ENCODE results near the gene ANKLE2.

The ANKLE2 gene

DNA sequence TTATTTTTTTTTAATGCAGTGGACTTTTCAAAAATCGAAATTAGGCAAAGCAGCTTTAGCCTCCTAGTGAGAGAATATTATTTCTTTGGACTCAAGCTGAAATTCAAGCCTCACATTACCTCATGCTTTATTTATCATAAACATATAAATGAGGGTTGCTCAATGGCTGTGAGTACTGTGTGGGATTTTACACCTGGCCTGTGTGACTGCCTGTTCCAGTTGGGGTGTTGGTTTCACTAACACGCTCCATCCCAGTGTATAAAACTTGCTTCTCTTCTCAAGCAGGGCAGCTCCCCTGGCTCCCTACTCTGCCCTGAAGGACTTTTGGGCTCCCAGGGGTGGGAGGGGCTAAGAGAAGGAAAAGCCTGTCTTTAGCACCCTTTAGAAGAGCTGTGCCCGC is 15.0 kb downstream of the ANKLE2 start:
- Histone ChIP-seq H3K4me3 (ENCODE audit: low read depth, low read length) (no peak overlapping the region), H3K27ac (no peak overlapping the region), H3K27me3 (ENCODE audit: insufficient read depth, low read depth, severe bottlenecking) (no peaks in the 10 kb centered on the region), H3K9me3 (ENCODE audit: severe bottlenecking) (no peaks in the 10 kb centered on the region), H3K36me3 (peaks cover 84% of the 10 kb centered on the region)
- DNase-seq = no peak
- TF ChIP-seq, protein P1, sequence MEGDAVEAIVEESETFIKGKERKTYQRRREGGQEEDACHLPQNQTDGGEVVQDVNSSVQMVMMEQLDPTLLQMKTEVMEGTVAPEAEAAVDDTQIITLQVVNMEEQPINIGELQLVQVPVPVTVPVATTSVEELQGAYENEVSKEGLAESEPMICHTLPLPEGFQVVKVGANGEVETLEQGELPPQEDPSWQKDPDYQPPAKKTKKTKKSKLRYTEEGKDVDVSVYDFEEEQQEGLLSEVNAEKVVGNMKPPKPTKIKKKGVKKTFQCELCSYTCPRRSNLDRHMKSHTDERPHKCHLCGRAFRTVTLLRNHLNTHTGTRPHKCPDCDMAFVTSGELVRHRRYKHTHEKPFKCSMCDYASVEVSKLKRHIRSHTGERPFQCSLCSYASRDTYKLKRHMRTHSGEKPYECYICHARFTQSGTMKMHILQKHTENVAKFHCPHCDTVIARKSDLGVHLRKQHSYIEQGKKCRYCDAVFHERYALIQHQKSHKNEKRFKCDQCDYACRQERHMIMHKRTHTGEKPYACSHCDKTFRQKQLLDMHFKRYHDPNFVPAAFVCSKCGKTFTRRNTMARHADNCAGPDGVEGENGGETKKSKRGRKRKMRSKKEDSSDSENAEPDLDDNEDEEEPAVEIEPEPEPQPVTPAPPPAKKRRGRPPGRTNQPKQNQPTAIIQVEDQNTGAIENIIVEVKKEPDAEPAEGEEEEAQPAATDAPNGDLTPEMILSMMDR (IDR thresholded peaks at IDR 0.05; ENCODE audit: low read depth, low read length) = no peak

DNA sequence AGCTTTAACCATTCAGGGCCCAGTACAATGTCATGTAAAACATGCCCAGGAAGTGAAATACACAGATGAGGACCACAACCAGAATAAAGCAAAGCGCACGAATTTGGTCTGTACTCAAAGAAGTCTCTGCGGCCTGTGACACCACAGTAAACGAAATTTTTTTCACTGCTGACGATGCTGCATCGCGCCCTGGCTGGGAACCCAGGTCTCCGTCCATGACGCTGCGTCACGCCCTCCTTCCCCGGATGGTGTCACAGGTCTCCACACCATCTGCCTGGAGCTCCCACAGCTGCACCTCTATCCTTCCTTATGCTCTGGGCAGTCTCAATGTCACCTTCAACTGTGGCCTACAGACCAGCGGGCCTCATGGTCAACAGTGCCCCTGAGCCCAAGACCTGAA is 17.8 kb downstream of the ANKLE2 start:
- no peak for DNase-seq

DNA sequence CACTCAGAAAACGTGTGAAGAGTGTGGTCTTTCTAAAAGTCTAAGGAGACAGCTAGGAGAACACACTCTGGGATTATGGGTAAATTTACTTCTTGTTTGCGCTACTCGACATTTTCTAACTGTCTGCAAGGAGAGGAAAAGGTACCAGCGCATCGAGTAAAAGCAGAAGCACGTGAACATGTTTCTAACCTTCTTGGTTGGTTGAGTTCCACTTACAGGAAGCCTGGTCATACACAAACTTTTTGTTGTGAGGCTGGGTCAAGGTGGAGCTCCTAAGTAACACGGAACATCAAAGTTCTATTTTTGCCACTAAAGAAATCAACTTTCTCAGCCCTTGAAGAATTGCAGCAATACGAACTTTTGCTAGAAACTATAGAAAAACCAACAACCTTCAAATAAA is 20.0 kb downstream of the ANKLE2 start:
- Histone ChIP-seq H3K27ac (no peak overlapping the region), H3K4me3 (ENCODE audit: low read depth, low read length) (no peak overlapping the region), H3K9me3 (ENCODE audit: severe bottlenecking) (no peaks in the 10 kb centered on the region), H3K36me3 (peaks cover 85% of the 10 kb centered on the region), H3K27me3 (ENCODE audit: insufficient read depth, low read depth, severe bottlenecking) (no peaks in the 10 kb centered on the region)
- TF ChIP-seq, protein P1 (IDR thresholded peaks at IDR 0.05; ENCODE audit: low read depth, low read length) = no peak
- DNase-seq = no peak

More for the DNA sequence above, 17.8 kb downstream of the ANKLE2 start:
- H3K9me3 ChIP-seq (ENCODE audit: severe bottlenecking) = no peaks in the 10 kb centered on the region
- no peak overlapping the region for H3K4me3 ChIP-seq (ENCODE audit: low read depth, low read length)
- no peak overlapping the region for H3K27ac ChIP-seq
- TF ChIP-seq, protein P1 (IDR thresholded peaks at IDR 0.05; ENCODE audit: low read depth, low read length) = no peak
- no peaks in the 10 kb centered on the region for H3K27me3 ChIP-seq (ENCODE audit: insufficient read depth, low read depth, severe bottlenecking)
- H3K36me3 ChIP-seq = peaks cover 82% of the 10 kb centered on the region

DNA sequence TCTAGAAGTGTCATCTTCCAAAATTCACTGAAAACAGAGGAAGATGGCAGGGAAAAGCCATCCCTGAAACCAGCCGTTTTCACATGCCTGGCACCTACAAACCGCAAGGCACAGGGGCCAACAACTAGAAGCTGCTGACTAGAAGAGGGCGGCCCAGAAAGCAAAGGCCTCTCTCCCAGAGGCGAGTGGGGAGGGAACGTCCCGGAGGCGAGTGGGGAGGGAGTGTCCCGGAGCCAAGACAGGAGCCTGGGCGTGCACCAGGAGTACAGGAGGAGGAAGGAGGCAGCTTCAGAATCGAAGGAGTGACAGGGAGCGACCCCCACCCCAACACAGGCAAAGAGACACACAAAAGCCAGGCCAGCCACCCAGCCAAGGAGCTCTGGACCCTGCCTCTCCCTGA is 21.0 kb downstream of the ANKLE2 start:
- H3K4me3 ChIP-seq (ENCODE audit: low read depth, low read length) = no peak overlapping the region
- no peak overlapping the region for H3K27ac ChIP-seq
- DNase-seq = no peak
- H3K36me3 ChIP-seq = peaks cover 87% of the 10 kb centered on the region
- H3K9me3 ChIP-seq (ENCODE audit: severe bottlenecking) = no peaks in the 10 kb centered on the region
- H3K27me3 ChIP-seq (ENCODE audit: insufficient read depth, low read depth, severe bottlenecking) = no peaks in the 10 kb centered on the region
- TF ChIP-seq, protein P1 (IDR thresholded peaks at IDR 0.05; ENCODE audit: low read depth, low read length) = no peak

DNA sequence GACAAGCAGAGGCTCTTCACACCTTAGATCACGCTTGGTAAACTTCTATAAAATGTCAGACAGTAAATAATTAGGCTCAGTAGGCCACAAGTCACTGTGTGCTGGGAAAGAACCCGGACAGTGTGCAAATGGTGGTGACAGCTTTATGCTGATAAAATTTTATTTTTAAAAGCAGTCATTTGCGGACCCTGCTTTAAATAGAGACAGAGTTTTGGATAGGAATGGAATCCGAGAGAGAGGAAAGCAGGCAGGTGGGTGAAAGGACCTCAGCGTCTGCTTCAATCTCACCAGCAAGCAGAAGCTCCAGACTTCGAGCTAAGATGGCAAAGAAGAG is 21.4 kb downstream of the ANKLE2 start:
- Histone ChIP-seq H3K36me3 (peaks cover 87% of the 10 kb centered on the region), H3K27ac (no peak overlapping the region), H3K9me3 (ENCODE audit: severe bottlenecking) (no peaks in the 10 kb centered on the region), H3K27me3 (ENCODE audit: insufficient read depth, low read depth, severe bottlenecking) (no peaks in the 10 kb centered on the region), H3K4me3 (ENCODE audit: low read depth, low read length) (no peak overlapping the region)
- TF ChIP-seq, protein P1 (IDR thresholded peaks at IDR 0.05; ENCODE audit: low read depth, low read length) = no peak
- no peak for DNase-seq

DNA sequence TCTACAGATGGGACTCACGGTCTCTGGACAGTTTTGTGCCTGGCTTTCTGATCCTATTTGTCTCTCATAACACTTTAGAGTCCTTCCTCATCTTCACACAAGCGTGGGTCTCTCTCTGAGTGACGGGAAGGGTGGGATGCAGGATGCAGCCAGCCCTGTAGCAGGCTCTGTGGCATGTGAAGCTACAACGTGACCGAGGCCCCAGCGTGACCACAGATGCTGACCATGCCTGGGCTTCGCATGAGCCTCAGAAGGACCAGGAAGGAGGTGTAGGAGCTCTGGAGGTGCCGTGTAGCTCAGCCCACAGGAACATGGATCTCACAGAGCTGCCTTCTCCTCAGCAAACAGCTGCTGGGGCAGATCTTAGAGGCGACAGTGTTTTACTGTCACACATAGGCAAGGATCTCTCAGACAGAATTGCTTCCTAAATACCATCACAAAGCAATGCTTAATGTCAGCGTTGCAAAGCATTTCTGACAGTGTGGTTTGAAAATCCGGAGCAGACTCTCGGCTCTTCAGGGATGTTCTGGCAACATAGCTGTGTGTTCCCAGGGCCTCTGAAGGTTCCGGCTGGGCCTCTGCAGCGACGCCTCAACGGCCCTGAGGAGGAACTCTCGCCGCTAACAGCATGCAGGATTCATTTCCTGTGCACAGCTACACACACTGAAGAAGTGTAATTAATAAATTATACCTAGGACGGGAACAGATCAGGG is 21.9 kb downstream of the ANKLE2 start:
- TF ChIP-seq, protein P1 (IDR thresholded peaks at IDR 0.05; ENCODE audit: low read depth, low read length) = no peak
- Histone ChIP-seq H3K36me3 (peaks cover 87% of the 10 kb centered on the region), H3K27me3 (ENCODE audit: insufficient read depth, low read depth, severe bottlenecking) (no peaks in the 10 kb centered on the region), H3K9me3 (ENCODE audit: severe bottlenecking) (no peaks in the 10 kb centered on the region), H3K27ac (no peak overlapping the region), H3K4me3 (ENCODE audit: low read depth, low read length) (no peak overlapping the region)
- no peak for DNase-seq

Data from WERI-Rb-1 (cell line).